H1 (cell line): ENCODE results near the gene ZNF813. TPM values are rescaled to one million over a fixed set of nuclear protein-coding genes. Genes with fewer than 3 reads are reported as not detected.
A peak's percentile ranks its signal among the peaks of the same experiment; 100 is the strongest.

Experiments
- CHD2 ChIP-seq: IDR thresholded peaks from 2 replicates; pipeline ENCODE4 v1.6.1; 2012; ENCODE audit warnings: low read length, improper control_type of control experiment
- CREB1 ChIP-seq: IDR thresholded peaks from 2 replicates; pipeline ENCODE4 v1.6.1; 2012; ENCODE audit warnings: inconsistent platforms
- FOSL1 ChIP-seq: IDR thresholded peaks from 2 replicates; pipeline ENCODE4 v1.6.1; 2011; ENCODE audit warnings: mild to moderate bottlenecking, low read depth, low read length, moderate library complexity; ENCODE audit not compliant: insufficient read depth
- KDM4A ChIP-seq: IDR thresholded peaks from one replicate; pipeline ENCODE4 v1.7.1; 2012; ENCODE audit warnings: low read depth, mild to moderate bottlenecking, moderate library complexity, low read length, inconsistent platforms; ENCODE audit not compliant: severe bottlenecking
- PHF8 ChIP-seq: fragments of 200-600 bp; sonication (generic); conservative IDR thresholded peaks from 2 replicates; pipeline ENCODE4 v1.7.1; 2012; ENCODE audit warnings: low read depth, mild to moderate bottlenecking, inconsistent platforms, low read length, moderate library complexity
- POLR2AphosphoS5 ChIP-seq: IDR thresholded peaks from 2 replicates; pipeline ENCODE4 v1.6.1; 2011; ENCODE audit warnings: low read depth, low read length
- SP4 ChIP-seq: IDR thresholded peaks from 2 replicates; pipeline ENCODE4 v1.6.1; 2012; ENCODE audit warnings: low read length, inconsistent platforms
- SUZ12 ChIP-seq: fragments of 200-600 bp; sonication (generic); IDR thresholded peaks from 2 replicates; pipeline ENCODE4 v1.6.1; 2012; ENCODE audit warnings: mild to moderate bottlenecking, inconsistent platforms, low read length, moderate library complexity, mixed read lengths
- TAF1 ChIP-seq: IDR thresholded peaks from 2 replicates; pipeline ENCODE4 v1.6.1; 2011; ENCODE audit warnings: mild to moderate bottlenecking, low read depth, low read length
- ZNF274 ChIP-seq: IDR thresholded peaks from 2 replicates; pipeline ENCODE4 v1.7.0; 2012; ENCODE audit warnings: low read length, borderline replicate concordance; ENCODE audit errors: extremely low read depth
- polyA plus RNA-seq, 7 experiments: library from polyadenylated mRNA; depleted of rRNA in 3 of 7; stranded (reverse) in 5 of 7; unstranded in 2 of 7; fragments of >200 nt in 5 of 7; fragments of 200-250 nt in 2 of 7; gene quantifications; 1 replicate in 5 of 7; 2 replicates in 1 of 7; 4 replicates in 1 of 7; pipeline versions ENCODE4 v1.2.1 to v1.2.3, GENCODE V29; 2011 to 2013; ENCODE audit warnings: missing spikeins in 2 of 7, mixed read lengths in 2 of 7
- total RNA-seq: library from RNA; stranded (reverse); fragmentation: NEBNext Ultra II Directional; extraction: Animal tissue kit (Norgen Biotek cat#: 25700); gene quantifications from 2 replicates; pipeline ENCODE4 v1.2.1, GENCODE V29; 2021
- TF ChIP-seq, protein P1 (sequence below): fragments of 300-600 bp; sonication (generic); IDR thresholded peaks from 2 replicates; pipeline ENCODE4 v1.7.1; 2012; ENCODE audit warnings: low read length, moderate library complexity, mild to moderate bottlenecking, inconsistent platforms; ENCODE audit not compliant: insufficient replicate concordance

Gene ZNF813
- total and polyA plus RNA-seq, 2 of the 8 experiments (the other 6 are each of a cell fraction or from before 2014, with no cell fraction given) = 2.9 to 22.1 TPM

GRCh38 chr19:53467485-53468262 lies at the start of gene ZNF813 (continued):
- TF ChIP-seq TAF1 (peak; percentile 58; the same call in 1 of the 2 replicates), SP4 (0 out of 2 replicates have a peak, but pooled peaks have one; percentile 56), CHD2 (no peak), CREB1 (0 out of 2 replicates have a peak, but pooled peaks have one; percentile 14), FOSL1 (no peak), POLR2AphosphoS5 (no peak), PHF8 (peak; percentile 56), KDM4A (peak; percentile 89), SUZ12 (no peak), ZNF274 (no peak)
- TF ChIP-seq, protein P1, sequence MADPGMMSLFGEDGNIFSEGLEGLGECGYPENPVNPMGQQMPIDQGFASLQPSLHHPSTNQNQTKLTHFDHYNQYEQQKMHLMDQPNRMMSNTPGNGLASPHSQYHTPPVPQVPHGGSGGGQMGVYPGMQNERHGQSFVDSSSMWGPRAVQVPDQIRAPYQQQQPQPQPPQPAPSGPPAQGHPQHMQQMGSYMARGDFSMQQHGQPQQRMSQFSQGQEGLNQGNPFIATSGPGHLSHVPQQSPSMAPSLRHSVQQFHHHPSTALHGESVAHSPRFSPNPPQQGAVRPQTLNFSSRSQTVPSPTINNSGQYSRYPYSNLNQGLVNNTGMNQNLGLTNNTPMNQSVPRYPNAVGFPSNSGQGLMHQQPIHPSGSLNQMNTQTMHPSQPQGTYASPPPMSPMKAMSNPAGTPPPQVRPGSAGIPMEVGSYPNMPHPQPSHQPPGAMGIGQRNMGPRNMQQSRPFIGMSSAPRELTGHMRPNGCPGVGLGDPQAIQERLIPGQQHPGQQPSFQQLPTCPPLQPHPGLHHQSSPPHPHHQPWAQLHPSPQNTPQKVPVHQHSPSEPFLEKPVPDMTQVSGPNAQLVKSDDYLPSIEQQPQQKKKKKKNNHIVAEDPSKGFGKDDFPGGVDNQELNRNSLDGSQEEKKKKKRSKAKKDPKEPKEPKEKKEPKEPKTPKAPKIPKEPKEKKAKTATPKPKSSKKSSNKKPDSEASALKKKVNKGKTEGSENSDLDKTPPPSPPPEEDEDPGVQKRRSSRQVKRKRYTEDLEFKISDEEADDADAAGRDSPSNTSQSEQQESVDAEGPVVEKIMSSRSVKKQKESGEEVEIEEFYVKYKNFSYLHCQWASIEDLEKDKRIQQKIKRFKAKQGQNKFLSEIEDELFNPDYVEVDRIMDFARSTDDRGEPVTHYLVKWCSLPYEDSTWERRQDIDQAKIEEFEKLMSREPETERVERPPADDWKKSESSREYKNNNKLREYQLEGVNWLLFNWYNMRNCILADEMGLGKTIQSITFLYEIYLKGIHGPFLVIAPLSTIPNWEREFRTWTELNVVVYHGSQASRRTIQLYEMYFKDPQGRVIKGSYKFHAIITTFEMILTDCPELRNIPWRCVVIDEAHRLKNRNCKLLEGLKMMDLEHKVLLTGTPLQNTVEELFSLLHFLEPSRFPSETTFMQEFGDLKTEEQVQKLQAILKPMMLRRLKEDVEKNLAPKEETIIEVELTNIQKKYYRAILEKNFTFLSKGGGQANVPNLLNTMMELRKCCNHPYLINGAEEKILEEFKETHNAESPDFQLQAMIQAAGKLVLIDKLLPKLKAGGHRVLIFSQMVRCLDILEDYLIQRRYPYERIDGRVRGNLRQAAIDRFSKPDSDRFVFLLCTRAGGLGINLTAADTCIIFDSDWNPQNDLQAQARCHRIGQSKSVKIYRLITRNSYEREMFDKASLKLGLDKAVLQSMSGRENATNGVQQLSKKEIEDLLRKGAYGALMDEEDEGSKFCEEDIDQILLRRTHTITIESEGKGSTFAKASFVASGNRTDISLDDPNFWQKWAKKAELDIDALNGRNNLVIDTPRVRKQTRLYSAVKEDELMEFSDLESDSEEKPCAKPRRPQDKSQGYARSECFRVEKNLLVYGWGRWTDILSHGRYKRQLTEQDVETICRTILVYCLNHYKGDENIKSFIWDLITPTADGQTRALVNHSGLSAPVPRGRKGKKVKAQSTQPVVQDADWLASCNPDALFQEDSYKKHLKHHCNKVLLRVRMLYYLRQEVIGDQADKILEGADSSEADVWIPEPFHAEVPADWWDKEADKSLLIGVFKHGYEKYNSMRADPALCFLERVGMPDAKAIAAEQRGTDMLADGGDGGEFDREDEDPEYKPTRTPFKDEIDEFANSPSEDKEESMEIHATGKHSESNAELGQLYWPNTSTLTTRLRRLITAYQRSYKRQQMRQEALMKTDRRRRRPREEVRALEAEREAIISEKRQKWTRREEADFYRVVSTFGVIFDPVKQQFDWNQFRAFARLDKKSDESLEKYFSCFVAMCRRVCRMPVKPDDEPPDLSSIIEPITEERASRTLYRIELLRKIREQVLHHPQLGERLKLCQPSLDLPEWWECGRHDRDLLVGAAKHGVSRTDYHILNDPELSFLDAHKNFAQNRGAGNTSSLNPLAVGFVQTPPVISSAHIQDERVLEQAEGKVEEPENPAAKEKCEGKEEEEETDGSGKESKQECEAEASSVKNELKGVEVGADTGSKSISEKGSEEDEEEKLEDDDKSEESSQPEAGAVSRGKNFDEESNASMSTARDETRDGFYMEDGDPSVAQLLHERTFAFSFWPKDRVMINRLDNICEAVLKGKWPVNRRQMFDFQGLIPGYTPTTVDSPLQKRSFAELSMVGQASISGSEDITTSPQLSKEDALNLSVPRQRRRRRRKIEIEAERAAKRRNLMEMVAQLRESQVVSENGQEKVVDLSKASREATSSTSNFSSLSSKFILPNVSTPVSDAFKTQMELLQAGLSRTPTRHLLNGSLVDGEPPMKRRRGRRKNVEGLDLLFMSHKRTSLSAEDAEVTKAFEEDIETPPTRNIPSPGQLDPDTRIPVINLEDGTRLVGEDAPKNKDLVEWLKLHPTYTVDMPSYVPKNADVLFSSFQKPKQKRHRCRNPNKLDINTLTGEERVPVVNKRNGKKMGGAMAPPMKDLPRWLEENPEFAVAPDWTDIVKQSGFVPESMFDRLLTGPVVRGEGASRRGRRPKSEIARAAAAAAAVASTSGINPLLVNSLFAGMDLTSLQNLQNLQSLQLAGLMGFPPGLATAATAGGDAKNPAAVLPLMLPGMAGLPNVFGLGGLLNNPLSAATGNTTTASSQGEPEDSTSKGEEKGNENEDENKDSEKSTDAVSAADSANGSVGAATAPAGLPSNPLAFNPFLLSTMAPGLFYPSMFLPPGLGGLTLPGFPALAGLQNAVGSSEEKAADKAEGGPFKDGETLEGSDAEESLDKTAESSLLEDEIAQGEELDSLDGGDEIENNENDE = no peak
